A673 (cell line): ENCODE measurements around the gene GON7.
"Not testable (repeated sequence)": the region's sequence is repeated elsewhere in the genome, so short reads cannot be mapped to it uniquely, and the experiment has no call there.

ENCODE experiments used
- EZH2 ChIP-seq: fragments of 200-600 bp; sonication (generic); IDR thresholded peaks from 2 replicates; pipeline ENCODE4 v1.6.1; 2017; ENCODE audit warnings: borderline replicate concordance, low read depth, mild to moderate bottlenecking, mixed read lengths, antibody characterized with exemption, low read length; ENCODE audit not compliant: poor library complexity, severe bottlenecking
- TF ChIP-seq, protein P1 (sequence below): fragments of 300-800, 200-600 bp; sonication (generic); conservative IDR thresholded peaks from 2 replicates; pipeline ENCODE4 v1.5.1; 2017; ENCODE audit warnings: low read depth, mild to moderate bottlenecking, antibody characterized with exemption, low read length, moderate library complexity, mixed read lengths

DNA sequence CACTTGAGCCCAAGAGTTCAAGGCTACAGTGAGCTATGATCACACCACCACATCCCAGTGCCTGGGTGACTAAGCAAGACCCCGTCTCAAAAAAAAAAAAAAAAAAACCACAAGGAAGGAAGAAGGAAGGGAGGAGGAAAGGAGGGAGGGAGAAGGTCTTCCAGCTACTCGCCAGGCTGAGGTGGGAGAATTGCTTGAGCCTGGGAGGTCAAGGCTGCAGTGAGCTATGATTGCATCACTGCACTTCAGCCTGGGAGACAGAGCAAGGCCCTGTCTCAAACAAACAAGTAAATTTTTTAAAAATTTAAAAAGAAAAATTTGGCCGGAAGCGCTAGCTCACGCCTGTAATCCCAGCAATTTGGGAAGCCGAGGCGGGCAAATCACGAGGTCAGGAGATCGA lies 38.3 kb downstream of the GON7 start:
- TF ChIP-seq, protein P1, sequence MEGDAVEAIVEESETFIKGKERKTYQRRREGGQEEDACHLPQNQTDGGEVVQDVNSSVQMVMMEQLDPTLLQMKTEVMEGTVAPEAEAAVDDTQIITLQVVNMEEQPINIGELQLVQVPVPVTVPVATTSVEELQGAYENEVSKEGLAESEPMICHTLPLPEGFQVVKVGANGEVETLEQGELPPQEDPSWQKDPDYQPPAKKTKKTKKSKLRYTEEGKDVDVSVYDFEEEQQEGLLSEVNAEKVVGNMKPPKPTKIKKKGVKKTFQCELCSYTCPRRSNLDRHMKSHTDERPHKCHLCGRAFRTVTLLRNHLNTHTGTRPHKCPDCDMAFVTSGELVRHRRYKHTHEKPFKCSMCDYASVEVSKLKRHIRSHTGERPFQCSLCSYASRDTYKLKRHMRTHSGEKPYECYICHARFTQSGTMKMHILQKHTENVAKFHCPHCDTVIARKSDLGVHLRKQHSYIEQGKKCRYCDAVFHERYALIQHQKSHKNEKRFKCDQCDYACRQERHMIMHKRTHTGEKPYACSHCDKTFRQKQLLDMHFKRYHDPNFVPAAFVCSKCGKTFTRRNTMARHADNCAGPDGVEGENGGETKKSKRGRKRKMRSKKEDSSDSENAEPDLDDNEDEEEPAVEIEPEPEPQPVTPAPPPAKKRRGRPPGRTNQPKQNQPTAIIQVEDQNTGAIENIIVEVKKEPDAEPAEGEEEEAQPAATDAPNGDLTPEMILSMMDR, result not testable (repeated sequence)
- TF ChIP-seq EZH2, result not testable (repeated sequence)
